ENCODE results near the gene PKN2. TPM values are rescaled to one million over a fixed set of nuclear protein-coding genes. Genes with fewer than 3 reads are reported as not detected.

The PKN2 gene
- total RNA-seq, 1 experiment from 2014 or later: 32.5 TPM

GRCh38 chr1:88640060-88640459, 44.0 kb upstream of the PKN2 start:
- H3K4me1 Mint-ChIP-seq: no peaks in the 10 kb centered on the region
- Histone ChIP-seq H4K5ac (ENCODE audit: insufficient read length, low read depth, low read length) (no peak overlapping the region), H2BK12ac (ENCODE audit: insufficient read length, low read depth, low read length) (no peak overlapping the region), H2BK20ac (ENCODE audit: low read depth, low read length, poor library complexity, severe bottlenecking) (no peak overlapping the region), H2BK5ac (ENCODE audit: insufficient read length, low read length) (no peak overlapping the region), H3K9me3 (ENCODE audit: control insufficient read depth, low read depth, low read length) (no peaks in the 10 kb centered on the region), H2AK5ac (ENCODE audit: insufficient read length, low read length) (no peak overlapping the region), H3K27ac (ENCODE audit: insufficient read length, low read depth, low read length) (no peak overlapping the region), H3K23ac (ENCODE audit: insufficient read length, low read depth, low read length) (no peak overlapping the region), H3T11ph (ENCODE audit: low read length) (no peak overlapping the region), H2BK15ac (ENCODE audit: low read depth, low read length) (no peak overlapping the region), H4K8ac (replicated peaks; ENCODE audit: insufficient read length, low read depth, low read length) (no peak overlapping the region), H3K27me3 (ENCODE audit: insufficient read depth, low read length) (no peaks in the 10 kb centered on the region), H3K79me1 (ENCODE audit: insufficient read depth, low read depth, low read length, poor library complexity, severe bottlenecking) (no peaks in the 10 kb centered on the region), H3K4me2 (ENCODE audit: insufficient read depth, insufficient read length, low read length) (no peak overlapping the region), H4K91ac (ENCODE audit: insufficient read length, low read depth, low read length) (no peak overlapping the region), H3K79me2 (ENCODE audit: insufficient read depth, low read length) (no peaks in the 10 kb centered on the region), H2BK120ac (ENCODE audit: low read depth, low read length, poor library complexity, severe bottlenecking) (no peak overlapping the region), H4K20me1 (ENCODE audit: control insufficient read depth, insufficient read depth, insufficient read length) (no peaks in the 10 kb centered on the region), H3K4me1 (ENCODE audit: insufficient read depth, low read length) (no peaks in the 10 kb centered on the region), H3K9ac (ENCODE audit: extremely low read depth, insufficient read length, low read length) (no peak overlapping the region), H3K18ac (ENCODE audit: insufficient read length, low read depth, low read length) (no peak overlapping the region), H3K56ac (ENCODE audit: insufficient read length, low read depth, low read length) (no peak overlapping the region), H3K14ac (ENCODE audit: insufficient read depth, low read length) (no peak overlapping the region), H2AFZ (ENCODE audit: low read length) (no peak overlapping the region), H3K4ac (ENCODE audit: low read depth, low read length) (no peak overlapping the region), H3K23me2 (ENCODE audit: insufficient read length, low read depth, low read length, poor library complexity, severe bottlenecking) (no peaks in the 10 kb centered on the region)
- no peaks in the 10 kb centered on the region; the same call in 1 of the 2 replicates for H3K27me3 Mint-ChIP-seq (ENCODE audit: low read depth)
- H3K9me3 Mint-ChIP-seq: peaks cover 0 to 7% of the 10 kb centered on the region in 2 experiments; a peak in 1 of 5 replicates
- no peak for DNase-seq
- H3K4me3 Mint-ChIP-seq: no peak overlapping the region
- no peak overlapping the region for H3K27ac Mint-ChIP-seq
- WGBS (ENCODE audit: extremely low coverage, insufficient read length, low lambda C conversion rate): no CpG with 5 or more reads among the region's 1 CpG
- TF ChIP-seq CTCF (conservative IDR thresholded peaks at IDR 0.05): no peak
- no peaks in the 10 kb centered on the region; a peak in 1 of 7 replicates for H3K36me3 Mint-ChIP-seq (ENCODE audit: insufficient read depth in 1 of 3, low read depth in 3 of 3)
